Activated CD4-positive, alpha-beta T cell treated with anti-CD3 and anti-CD28 coated beads for 36 hours (primary cell): ENCODE data around the gene GRAMD4. TPM values are rescaled to one million over a fixed set of nuclear protein-coding genes. Genes with fewer than 3 reads are reported as not detected.

ENCODE experiments used
- ATAC-seq: fragments of 200-7000 bp; cut with Tn5 transposase; one replicate; pipeline ENCODE4 v1.10.0; 2021; ENCODE audit warnings: mild to moderate bottlenecking, moderate library complexity
- CTCF ChIA-PET: fragments of 350-600 bp; sonication (Branson Sonifier 250); formaldehyde crosslinking; loops from one replicate; lab custom pipeline; 2021; ENCODE audit warnings: antibody characterized with exemption; lab: Charles Lee
- POLR2A ChIA-PET: fragments of 350-600 bp; sonication (Branson Sonifier 250); formaldehyde crosslinking; loops from one replicate; lab custom pipeline; 2021; ENCODE audit warnings: antibody characterized with exemption, inconsistent platforms; lab: Charles Lee
- DNase-seq: peaks from one replicate; pipeline ENCODE4 v3.0.0-alpha.2; 2020
- H3K27ac Mint-ChIP-seq: one replicate; pipeline ENCODE4 v1.8.0; 2021; ENCODE audit warnings: mixed read lengths
- H3K27me3 Mint-ChIP-seq: one replicate; pipeline ENCODE4 v1.8.0; 2021; ENCODE audit warnings: mixed read lengths
- H3K36me3 Mint-ChIP-seq: one replicate; pipeline ENCODE4 v1.8.0; 2021; ENCODE audit warnings: low read depth, mixed read lengths
- H3K4me1 Mint-ChIP-seq: one replicate; pipeline ENCODE4 v1.8.0; 2021; ENCODE audit warnings: mixed read lengths
- H3K4me3 Mint-ChIP-seq: one replicate; pipeline ENCODE4 v1.8.0; 2021; ENCODE audit warnings: mild to moderate bottlenecking, moderate library complexity, mixed read lengths
- H3K9me3 Mint-ChIP-seq: one replicate; pipeline ENCODE4 v1.8.0; 2021; ENCODE audit warnings: low read depth, mixed read lengths
- intact Hi-C, 2 experiments: fragments of 100-400 bp; cut with DNase I in 1 of 2; cut with micrococcal nuclease in 1 of 2; formaldehyde crosslinking; loops; one replicate each; pipeline versions ENCODE4 v1.14.2 to v1.15.1; 2022 to 2024; cut with DNase I, micrococcal nuclease
- total RNA-seq, 2 experiments: library from RNA; stranded (reverse); gene quantifications; one replicate each; pipeline ENCODE4 v1.2.3, GENCODE V29; 2021

The GRAMD4 gene
- total RNA-seq, 2 experiments from 2014 or later, result 25.7 to 40.7 TPM

DNA sequence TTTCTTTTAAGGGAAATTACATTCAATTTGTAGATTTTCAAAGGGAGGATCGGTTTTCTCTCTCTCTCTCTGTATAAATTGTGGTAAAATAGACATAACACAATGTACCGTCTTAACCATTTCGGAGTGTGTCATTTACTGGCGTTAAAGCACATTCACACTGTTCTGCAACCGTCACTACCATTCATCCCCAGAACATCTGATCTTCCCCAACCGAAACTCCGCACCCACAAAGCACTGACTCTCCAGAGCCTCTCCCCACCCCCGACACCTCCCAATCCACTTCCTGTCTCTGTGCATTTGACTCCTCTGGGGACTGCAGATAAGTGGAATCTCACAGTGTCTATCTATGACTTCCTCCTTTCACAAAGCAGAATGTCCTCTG lies 15.9 kb upstream of the GRAMD4 start:
- intact Hi-C loops, result loop anchor here (1.0 to 5.0 kb wide), 6 partner anchors 10 to 133 kb away; partner anchors contain the start of gene CERK (in 1 of the 2)
- POLR2A ChIA-PET, result no interaction called here
- H3K27me3 Mint-ChIP-seq, result no peaks in the 10 kb centered on the region
- CTCF ChIA-PET, result no interaction called here
- H3K36me3 Mint-ChIP-seq, result peaks cover 3% of the 10 kb centered on the region
- peak overlapping the region; percentile 64 for H3K4me3 Mint-ChIP-seq
- peaks cover 16% of the 10 kb centered on the region for H3K4me1 Mint-ChIP-seq
- H3K9me3 Mint-ChIP-seq, result peaks cover 2% of the 10 kb centered on the region
- ATAC-seq, result peak; percentile 99
- peak; percentile 91 for DNase-seq
- H3K27ac Mint-ChIP-seq, result peak overlapping the region; percentile 99

DNA sequence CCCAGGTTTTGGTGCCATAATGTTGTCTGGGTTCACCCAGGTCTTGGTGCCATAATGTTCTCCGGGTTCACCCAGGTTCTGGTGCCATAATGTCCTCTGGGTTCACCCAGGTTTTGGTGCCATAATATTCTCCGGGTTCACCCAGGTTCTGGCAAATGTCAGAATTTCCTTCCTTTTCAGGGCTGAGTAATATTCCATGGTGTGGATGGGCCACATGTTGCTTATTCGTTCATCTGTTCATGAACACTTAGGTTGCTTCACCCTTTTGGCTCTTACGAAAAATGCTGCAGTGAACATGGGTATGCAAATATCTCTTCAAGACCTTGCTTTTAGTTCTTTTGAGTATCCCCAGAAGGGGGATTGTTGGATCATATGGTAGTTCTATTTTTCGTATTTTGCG lies 15.1 kb upstream of the GRAMD4 start:
- Mint-ChIP-seq H3K27me3 (no peaks in the 10 kb centered on the region), H3K4me3 (no peak overlapping the region), H3K36me3 (peaks cover 3% of the 10 kb centered on the region), H3K27ac (peak overlapping the region; percentile 37), H3K9me3 (peaks cover 2% of the 10 kb centered on the region), H3K4me1 (peaks cover 16% of the 10 kb centered on the region)
- ATAC-seq (no peak), DNase-seq (no peak)
- CTCF ChIA-PET, result no interaction called here
- POLR2A ChIA-PET, result no interaction called here
- intact Hi-C loops, result loop anchor here (2.0 kb wide), 1 partner anchor 42 kb away; no protein-coding TSS in a partner anchor

DNA sequence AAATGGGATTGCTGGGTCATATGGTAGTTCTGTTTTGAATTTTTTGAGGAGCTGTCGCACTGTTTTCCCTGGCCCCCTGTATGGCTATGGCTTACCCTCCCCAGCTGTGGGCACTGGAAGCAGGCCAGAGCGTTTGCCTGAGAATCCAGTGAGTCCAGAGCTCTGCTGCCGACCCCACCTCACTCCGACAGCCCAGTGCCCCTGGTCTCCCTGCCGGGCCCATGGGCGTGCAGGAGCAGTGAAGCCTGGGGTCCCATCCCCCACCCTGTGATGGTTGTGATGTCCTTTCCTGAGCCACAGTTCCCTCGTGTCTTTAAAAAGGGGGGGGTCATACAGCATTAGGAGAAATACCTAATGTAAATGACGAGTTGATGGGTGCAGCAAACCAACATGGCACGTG lies 13.3 kb upstream of the GRAMD4 start:
- H3K9me3 Mint-ChIP-seq, result peaks cover 2% of the 10 kb centered on the region
- no peaks in the 10 kb centered on the region for H3K27me3 Mint-ChIP-seq
- no peak overlapping the region for H3K27ac Mint-ChIP-seq
- intact Hi-C loops, result no loop called here
- DNase-seq (no peak), ATAC-seq (no peak)
- peaks cover 3% of the 10 kb centered on the region for H3K36me3 Mint-ChIP-seq
- no peak overlapping the region for H3K4me3 Mint-ChIP-seq
- peaks cover 16% of the 10 kb centered on the region for H3K4me1 Mint-ChIP-seq
- ChIA-PET POLR2A (no interaction called here), CTCF (no interaction called here)

DNA sequence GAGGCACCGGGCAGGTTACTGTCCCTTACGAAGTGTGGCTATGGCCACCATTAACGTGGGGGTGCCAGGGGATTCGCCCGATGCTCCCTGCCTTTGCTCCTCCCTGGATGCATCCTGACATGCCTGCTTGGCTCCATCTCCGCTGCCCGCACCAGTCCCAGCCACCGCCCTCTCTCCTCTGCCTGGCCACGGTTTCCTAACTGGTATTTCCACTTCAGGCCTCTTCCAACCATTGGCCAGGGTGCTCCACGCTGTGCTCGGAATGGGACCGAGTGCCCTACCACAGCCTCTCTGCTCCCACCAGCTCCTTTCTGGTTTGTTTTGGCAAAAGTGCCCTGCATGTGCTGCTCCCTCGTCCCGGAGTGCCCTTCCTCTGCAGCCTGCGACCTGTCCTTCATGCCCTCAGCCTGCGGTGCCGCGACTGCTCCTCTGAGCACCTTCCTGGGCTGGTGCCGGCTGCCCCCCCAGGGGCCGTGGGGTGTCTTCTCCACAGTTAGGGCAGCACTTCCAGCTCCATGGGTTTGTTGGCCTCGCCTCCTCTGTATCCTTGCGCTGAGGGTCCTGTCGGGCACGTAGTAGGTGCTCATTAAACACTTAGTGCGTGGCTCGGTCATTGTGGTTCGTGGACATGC lies 12.6 kb upstream of the GRAMD4 start:
- intact Hi-C loops, result no loop called here
- Mint-ChIP-seq H3K4me3 (no peak overlapping the region), H3K36me3 (peaks cover 3% of the 10 kb centered on the region), H3K9me3 (peaks cover 2% of the 10 kb centered on the region), H3K4me1 (peaks cover 22% of the 10 kb centered on the region), H3K27me3 (no peaks in the 10 kb centered on the region), H3K27ac (no peak overlapping the region)
- POLR2A ChIA-PET, result no interaction called here
- ATAC-seq, result no peak
- DNase-seq, result no peak
- CTCF ChIA-PET, result no interaction called here

DNA sequence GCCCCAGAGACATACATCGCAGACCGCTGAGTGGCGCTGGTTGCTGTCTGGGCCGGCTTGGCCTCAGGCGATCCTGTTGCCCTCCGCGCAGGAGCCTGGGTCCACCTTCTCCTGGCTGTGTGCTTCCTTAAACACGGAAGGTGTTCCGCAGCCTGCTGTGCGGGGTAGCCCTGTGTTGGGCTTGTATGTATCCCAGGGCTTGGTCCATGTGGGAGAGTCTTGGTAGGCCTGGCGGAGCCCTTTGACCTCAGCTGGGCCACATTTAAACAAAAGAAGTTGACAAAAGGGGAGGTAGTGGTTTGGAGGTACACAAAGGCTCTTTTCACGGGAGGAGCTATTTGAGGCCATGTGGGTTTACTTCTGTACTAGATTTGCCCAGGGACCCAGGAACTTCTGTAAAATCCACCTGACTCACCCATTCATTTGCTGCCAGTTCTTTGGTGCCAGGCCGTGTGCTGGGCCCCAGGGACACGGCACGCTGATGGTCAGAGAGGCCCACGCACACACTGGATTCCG lies 11.0 kb upstream of the GRAMD4 start:
- intact Hi-C loops, result no loop called here
- Mint-ChIP-seq H3K4me1 (peaks cover 31% of the 10 kb centered on the region), H3K9me3 (peaks cover 2% of the 10 kb centered on the region), H3K4me3 (no peak overlapping the region), H3K27ac (no peak overlapping the region), H3K27me3 (no peaks in the 10 kb centered on the region), H3K36me3 (peaks cover 3% of the 10 kb centered on the region)
- DNase-seq (no peak), ATAC-seq (no peak)
- ChIA-PET CTCF (interaction anchor here (0.5 kb wide), 2 partner anchors 14 to 263 kb away, joined by 3 read pairs; no protein-coding TSS in a partner anchor), POLR2A (no interaction called here)

DNA sequence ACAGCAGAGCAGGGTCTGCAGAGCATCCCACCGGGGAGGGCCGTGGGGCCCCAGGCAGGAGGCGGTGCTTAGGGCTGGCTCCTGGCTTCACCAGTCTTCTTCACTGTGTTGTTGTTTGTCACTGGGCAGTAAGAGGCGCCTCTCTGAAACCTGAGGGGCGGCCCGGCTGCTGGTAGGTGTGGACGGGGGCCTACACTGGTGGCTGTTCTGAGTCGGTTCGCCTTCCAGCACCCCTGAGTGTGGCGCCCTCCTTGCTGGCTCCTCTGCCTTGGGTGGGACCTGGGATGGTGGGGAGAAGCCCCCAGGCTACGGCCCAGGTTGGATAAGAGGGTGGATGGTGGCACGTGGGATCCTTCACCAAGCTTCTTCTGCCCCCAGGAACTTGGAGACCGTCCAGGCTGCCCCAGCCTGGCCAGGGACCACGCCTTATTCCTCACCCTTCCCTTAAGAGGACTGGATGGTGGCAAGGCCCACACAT lies 10.4 kb upstream of the GRAMD4 start:
- ChIA-PET CTCF (interaction anchor here (0.5 kb wide), 2 partner anchors 14 to 263 kb away, joined by 3 read pairs; no protein-coding TSS in a partner anchor), POLR2A (no interaction called here)
- ATAC-seq (no peak), DNase-seq (no peak)
- intact Hi-C loops, result loop anchor here in 1 of 2 experiments (5.0 kb wide), 1 partner anchor 32 kb away; no protein-coding TSS in a partner anchor
- Mint-ChIP-seq H3K4me1 (peaks cover 32% of the 10 kb centered on the region), H3K27ac (no peak overlapping the region), H3K9me3 (peaks cover 2% of the 10 kb centered on the region), H3K4me3 (no peak overlapping the region), H3K36me3 (peaks cover 3% of the 10 kb centered on the region), H3K27me3 (no peaks in the 10 kb centered on the region)

DNA sequence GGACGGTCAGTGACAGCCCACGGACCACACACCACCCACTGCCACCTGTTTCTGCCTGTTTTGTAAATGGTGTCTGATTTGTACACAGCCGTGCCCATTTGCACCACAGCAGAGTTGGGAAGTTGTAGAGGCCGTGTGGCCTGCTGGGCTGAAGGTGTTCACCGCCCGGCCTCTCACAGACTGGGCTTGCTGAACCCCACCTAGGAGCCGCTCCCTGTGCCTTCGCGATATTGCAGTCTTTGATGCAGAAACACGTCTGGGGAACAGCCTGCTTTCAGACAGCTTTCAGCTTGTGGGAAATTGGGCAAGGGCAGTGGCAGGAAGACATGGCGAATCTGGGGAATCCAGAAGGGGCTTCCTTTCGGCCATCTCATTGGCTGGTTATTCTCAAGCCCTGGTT lies 9.8 kb upstream of the GRAMD4 start:
- intact Hi-C loops, result loop anchor here in 1 of 2 experiments (5.0 kb wide), 1 partner anchor 33 kb away; no protein-coding TSS in a partner anchor
- Mint-ChIP-seq H3K9me3 (no peaks in the 10 kb centered on the region), H3K36me3 (peaks cover 1% of the 10 kb centered on the region), H3K4me1 (peaks cover 30% of the 10 kb centered on the region), H3K4me3 (no peak overlapping the region), H3K27me3 (no peaks in the 10 kb centered on the region), H3K27ac (no peak overlapping the region)
- ChIA-PET CTCF (no interaction called here), POLR2A (no interaction called here)
- ATAC-seq (no peak), DNase-seq (no peak)

DNA sequence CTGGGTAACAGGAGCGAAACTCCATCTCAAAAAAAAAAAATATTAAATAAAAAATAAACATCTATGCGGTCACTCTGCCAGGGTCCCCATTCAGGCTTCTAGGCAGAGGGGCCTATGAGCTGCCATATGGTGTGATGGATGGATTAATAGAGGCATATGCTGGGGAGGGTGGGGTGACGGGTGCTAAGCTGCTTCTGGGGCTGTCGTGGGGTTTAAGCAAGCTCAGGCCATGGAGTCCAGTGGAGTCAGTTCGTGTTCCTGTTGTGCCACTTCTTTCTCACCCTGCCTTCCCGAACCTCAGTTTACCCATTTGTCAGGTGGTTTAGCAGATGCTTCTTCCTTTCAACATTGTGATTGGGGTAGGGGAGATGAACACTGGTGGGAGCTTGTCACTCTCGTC lies 9.0 kb upstream of the GRAMD4 start:
- Mint-ChIP-seq H3K9me3 (no peaks in the 10 kb centered on the region), H3K27ac (no peak overlapping the region), H3K36me3 (no peaks in the 10 kb centered on the region), H3K4me3 (no peak overlapping the region), H3K4me1 (peaks cover 28% of the 10 kb centered on the region), H3K27me3 (no peaks in the 10 kb centered on the region)
- intact Hi-C loops, result loop anchor here in 1 of 2 experiments (5.0 kb wide), 1 partner anchor 34 kb away; no protein-coding TSS in a partner anchor
- ChIA-PET CTCF (interaction anchor here (0.6 kb wide), 1 partner anchor 617 kb away, joined by 3 read pairs; no protein-coding TSS in a partner anchor), POLR2A (no interaction called here)
- no peak for DNase-seq
- ATAC-seq, result no peak

DNA sequence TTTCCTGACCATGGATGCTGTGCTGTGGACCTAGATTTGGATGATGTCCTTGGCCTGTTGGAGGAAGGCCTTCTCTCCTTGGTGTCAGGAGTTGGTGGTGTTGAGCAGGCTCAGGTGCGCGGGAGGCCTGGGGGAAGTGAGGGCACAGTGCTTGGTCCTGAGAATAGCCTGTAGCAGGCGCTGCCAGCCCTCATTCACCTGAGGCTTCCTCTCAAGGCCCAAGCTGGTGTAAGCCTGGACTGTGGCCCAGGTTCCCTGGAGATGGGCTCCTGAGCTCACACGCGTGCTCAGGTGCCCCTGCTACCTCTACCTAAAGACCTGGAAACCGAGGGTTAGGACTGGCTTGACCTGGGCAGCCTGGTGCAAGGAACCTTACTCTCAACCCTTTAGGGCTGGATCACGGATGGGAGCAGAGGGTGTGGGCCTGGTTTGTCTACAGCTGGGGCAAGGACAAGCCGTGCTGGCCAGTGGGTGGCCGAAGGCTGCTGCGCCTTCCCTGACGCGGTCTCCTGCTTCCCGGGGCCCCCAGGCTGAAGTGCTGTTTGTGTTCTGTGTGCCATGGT lies 7.8 kb upstream of the GRAMD4 start:
- ATAC-seq, result no peak
- Mint-ChIP-seq H3K4me1 (peaks cover 28% of the 10 kb centered on the region), H3K36me3 (no peaks in the 10 kb centered on the region), H3K4me3 (peak overlapping the region; percentile 80), H3K9me3 (no peaks in the 10 kb centered on the region), H3K27me3 (no peaks in the 10 kb centered on the region), H3K27ac (peak overlapping the region; percentile 94)
- POLR2A ChIA-PET, result no interaction called here
- intact Hi-C loops, result loop anchor here (2.0 to 5.0 kb wide), 2 partner anchors 35 to 62 kb away; no protein-coding TSS in a partner anchor
- CTCF ChIA-PET, result no interaction called here
- DNase-seq, result peak; percentile 24

DNA sequence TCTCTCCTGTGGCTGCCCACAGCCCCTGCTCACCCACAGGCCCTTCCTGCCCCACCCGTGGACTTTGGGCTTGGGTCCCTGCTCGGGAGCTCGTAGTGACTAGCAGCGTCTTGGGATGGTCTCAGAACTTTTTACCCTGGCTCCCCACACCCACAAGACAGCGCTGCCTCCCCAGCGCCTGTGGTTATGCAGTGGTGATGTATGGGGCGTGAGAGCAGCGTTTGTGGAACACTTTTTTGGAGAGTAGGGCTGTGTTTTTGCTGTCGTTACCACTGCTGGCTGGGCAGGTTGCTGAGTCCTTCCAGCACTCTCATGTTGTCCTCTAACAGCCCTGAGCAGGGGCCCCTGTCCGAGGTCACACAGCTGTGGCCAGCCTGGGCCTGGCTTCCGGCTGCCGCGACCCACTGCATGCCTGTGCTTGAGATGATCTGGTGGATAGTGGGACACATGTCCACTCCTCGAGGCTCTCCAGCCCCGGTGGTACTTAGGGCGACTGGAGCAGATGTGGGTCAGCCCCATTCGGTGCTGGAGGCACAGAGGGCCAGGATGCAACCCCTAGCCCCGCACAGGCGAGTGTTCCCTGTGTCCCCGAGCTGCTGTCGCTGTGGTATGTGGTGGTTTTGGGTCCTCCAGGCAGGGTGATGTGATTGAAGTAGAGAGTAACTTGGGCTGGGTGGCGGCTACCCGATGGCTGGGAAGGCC lies 7.1 kb upstream of the GRAMD4 start:
- no peaks in the 10 kb centered on the region for H3K36me3 Mint-ChIP-seq
- CTCF ChIA-PET, result no interaction called here
- H3K4me1 Mint-ChIP-seq, result peaks cover 28% of the 10 kb centered on the region
- peak overlapping the region; percentile 94 for H3K27ac Mint-ChIP-seq
- intact Hi-C loops, result loop anchor here (2.0 to 5.0 kb wide), 2 partner anchors 36 to 62 kb away; no protein-coding TSS in a partner anchor
- H3K9me3 Mint-ChIP-seq, result no peaks in the 10 kb centered on the region
- peak; percentile 58 for DNase-seq
- peak overlapping the region; percentile 80 for H3K4me3 Mint-ChIP-seq
- POLR2A ChIA-PET, result no interaction called here
- H3K27me3 Mint-ChIP-seq, result no peaks in the 10 kb centered on the region
- ATAC-seq, result peak; percentile 37

DNA sequence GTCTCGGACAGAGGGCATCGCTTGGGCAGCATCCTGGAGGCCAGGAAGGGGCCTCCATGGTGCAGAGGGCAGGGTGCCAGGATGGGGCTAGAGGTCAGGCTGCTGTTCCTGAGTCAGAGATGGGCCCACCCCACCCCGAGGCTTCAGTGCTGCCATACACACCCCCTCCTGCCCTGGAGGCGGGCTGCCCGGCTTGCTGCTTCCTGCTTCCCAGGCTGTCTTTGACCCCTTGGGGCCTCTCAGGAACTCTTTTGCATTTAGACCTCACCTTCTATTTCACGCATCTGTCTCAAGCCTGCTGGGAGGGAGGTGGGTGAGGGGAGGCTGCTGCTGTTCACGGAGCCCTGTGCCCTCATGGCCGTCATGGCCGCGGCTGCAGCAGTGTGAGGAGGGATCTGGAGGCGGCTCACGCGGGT lies 6.6 kb upstream of the GRAMD4 start:
- Mint-ChIP-seq H3K27ac (peak overlapping the region; percentile 94), H3K9me3 (no peaks in the 10 kb centered on the region), H3K4me1 (peaks cover 28% of the 10 kb centered on the region), H3K36me3 (no peaks in the 10 kb centered on the region), H3K27me3 (no peaks in the 10 kb centered on the region), H3K4me3 (peak overlapping the region; percentile 80)
- ChIA-PET CTCF (interaction anchor here (0.8 kb wide), 1 partner anchor 24 kb away, joined by 3 read pairs; no protein-coding TSS in a partner anchor), POLR2A (no interaction called here)
- ATAC-seq, result peak; percentile 42
- DNase-seq, result peak; percentile 58
- intact Hi-C loops, result loop anchor here (1.0 to 5.0 kb wide), 4 partner anchors 9 to 61 kb away; no protein-coding TSS in a partner anchor
